Measurements from ENCODE around the gene MAN2A2. TPM values are rescaled to one million over a fixed set of nuclear protein-coding genes. Genes with fewer than 3 reads are reported as not detected.
"Not testable (repeated sequence)": the region's sequence is repeated elsewhere in the genome, so short reads cannot be mapped to it uniquely, and the experiment has no call there.

Gene MAN2A2
- polyA plus RNA-seq, 4 donors, result 41.1 to 64.7 (median 54.2) TPM

- no peak for DNase-seq (ENCODE audit: low read depth in 4 of 4, low spot score in 3 of 4)
Measured at GRCh38 chr15:90915216-90915807, 12.2 kb downstream of the MAN2A2 start.

DNA sequence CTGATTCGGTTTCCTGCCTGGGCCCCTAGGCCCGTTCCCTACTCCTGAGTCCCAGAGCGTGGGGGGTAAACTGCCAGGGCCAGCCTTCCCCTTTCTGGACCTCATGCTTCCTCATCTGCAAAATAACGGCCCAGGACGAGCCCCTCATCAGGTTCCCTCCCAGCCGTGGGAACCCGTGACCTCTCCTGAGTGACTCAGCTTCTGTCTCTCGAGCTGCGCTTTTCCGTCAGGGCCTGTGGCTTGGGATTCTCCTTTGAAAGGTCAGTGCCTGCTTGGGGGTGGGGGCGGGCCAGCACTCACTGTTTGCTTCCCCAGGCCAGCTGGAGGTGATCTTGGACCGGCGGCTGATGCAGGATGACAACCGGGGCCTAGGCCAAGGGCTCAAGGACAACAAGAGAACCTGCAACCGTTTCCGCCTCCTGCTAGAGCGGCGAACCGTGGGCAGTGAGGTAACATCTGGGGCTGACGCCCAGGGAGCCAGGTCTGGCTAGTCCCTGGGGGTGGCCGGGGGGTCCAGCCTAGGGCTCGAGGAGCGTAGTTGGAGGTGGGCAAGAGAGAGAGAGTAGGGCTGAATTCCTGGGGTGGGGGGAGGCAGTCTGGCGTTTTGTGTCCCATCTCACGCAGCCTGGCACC is 12.8 kb downstream of the MAN2A2 start:
- no peak for DNase-seq (ENCODE audit: low read depth in 4 of 4, low spot score in 3 of 4)

DNA sequence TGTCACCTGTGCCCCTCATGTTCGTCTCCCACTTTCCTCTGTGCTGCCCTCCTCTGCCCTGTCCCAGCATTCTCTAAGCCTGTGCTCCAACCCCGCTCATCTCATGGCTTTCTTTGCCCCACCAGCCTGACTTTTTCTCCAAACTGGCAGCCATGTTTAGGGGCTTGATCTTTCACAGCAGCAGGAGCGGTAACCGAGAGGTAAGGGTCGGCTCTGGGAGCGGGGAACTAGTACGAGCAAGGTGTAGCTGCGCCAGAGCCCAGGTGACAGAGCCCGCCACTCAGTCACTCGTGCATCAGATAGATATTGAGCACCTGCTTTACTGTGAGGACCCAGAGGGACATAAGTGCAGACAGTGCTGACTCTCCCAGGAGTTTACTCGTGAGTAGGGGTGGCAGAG is 13.4 kb downstream of the MAN2A2 start:
- DNase-seq (ENCODE audit: low read depth in 4 of 4, low spot score in 3 of 4), result no peak

GRCh38 chr15:90917569-90917968 is 14.5 kb downstream of the MAN2A2 start:
- DNase-seq (ENCODE audit: low read depth in 4 of 4, low spot score in 3 of 4), result no peak

- DNase-seq (ENCODE audit: low read depth in 4 of 4, low spot score in 3 of 4), result no peak
Measured at GRCh38 chr15:90918034-90918788, 15.1 kb downstream of the MAN2A2 start.

DNA sequence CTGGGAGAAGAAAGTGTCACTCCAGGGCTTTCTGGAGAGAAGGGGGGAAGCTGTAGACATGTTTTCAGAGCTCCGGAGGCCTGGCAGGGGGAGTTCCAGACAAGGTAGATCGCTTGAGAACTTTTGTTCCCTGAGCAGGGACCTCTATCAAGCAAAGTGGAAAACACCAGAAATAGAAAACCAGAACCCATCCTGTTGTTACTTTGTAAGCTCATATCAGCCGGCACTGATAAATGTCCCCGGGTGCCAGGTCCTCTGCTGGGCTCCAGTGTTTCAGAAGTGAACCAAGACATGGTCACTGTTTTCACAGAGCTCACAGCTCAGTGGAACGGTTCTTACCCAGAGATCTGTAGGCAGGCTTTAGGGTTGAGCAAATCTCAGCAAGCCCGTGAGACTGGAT is 15.7 kb downstream of the MAN2A2 start:
- no peak for DNase-seq (ENCODE audit: low read depth in 4 of 4, low spot score in 3 of 4)

DNA sequence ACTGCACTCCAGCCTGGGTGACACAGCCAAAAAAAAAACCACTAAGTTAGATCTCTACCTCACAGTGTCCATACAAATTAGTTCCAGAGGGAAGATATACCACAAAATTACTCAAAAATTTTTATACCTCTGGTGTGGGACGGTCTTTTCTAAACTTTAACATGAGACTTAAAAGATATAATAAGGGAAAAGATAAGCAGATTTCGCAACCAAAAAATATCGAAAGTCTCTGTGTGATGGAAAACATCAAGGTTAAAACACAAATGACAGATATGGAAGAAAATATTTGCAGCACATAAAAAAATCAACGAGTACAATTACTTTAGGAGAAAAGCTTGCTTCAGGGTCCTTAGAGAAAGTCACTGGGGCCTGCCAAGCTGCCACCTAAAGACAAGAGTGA is 18.8 kb downstream of the MAN2A2 start:
- DNase-seq (ENCODE audit: low read depth in 4 of 4, low spot score in 3 of 4), result no peak

DNA sequence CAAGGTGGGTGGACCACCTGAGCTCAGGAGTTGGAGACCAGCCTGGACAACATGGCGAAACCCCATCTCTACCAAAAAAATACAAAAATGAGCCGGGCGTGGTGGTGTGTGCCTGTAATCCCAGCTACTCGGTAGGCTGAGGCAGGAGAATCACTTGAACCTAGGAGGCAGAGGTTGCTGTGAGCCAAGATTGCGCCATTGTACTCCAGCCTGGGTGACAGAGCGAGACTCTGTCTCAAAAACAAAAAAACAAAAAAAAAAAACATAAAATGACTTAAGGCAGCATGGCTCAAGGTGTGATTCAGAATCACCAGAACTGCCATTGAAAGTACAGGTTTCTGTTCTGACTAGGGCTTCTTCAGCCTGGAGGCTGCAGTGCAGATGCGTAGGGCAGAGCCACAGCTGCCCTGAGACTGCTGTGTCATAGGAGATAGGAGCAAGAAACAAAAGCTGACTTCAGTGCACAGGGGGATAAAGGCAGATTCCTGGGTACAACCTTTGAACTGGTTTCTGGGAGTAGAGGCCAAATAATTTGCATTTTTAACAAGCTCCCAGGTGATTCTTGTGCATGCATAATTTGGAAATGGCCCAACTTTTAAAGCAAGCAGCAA is 19.7 kb downstream of the MAN2A2 start:
- DNase-seq (ENCODE audit: low read depth in 4 of 4, low spot score in 3 of 4), result not testable (repeated sequence)

DNA sequence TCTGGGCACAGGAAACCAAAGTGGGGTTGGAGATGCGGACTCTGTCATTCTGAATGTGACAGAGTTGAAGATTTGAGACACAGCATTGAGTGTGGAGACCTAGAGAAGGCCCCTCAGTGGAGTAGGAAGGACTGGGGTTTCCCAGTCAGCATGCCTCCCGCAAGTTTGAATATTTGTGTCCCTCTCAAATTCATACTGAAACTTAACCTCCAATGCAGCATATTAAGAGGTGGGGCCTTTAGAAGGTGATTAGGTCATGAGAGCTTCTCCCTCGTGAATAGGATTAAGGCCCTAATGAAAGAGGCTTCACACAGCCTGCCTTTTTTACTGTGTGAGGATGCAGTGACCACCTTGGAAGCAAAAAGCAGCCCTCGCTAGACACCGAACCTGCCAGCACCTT is 21.3 kb downstream of the MAN2A2 start:
- no peak for DNase-seq (ENCODE audit: low read depth in 4 of 4, low spot score in 3 of 4)

- DNase-seq (ENCODE audit: low read depth in 4 of 4, low spot score in 3 of 4), result not testable (repeated sequence)
Measured at GRCh38 chr15:90926766-90927165, 23.7 kb downstream of the MAN2A2 start.

GRCh38 chr15:90928106-90928505 is 25.0 kb downstream of the MAN2A2 start:
- DNase-seq (ENCODE audit: low read depth in 4 of 4, low spot score in 3 of 4), result not testable (repeated sequence)

DNA sequence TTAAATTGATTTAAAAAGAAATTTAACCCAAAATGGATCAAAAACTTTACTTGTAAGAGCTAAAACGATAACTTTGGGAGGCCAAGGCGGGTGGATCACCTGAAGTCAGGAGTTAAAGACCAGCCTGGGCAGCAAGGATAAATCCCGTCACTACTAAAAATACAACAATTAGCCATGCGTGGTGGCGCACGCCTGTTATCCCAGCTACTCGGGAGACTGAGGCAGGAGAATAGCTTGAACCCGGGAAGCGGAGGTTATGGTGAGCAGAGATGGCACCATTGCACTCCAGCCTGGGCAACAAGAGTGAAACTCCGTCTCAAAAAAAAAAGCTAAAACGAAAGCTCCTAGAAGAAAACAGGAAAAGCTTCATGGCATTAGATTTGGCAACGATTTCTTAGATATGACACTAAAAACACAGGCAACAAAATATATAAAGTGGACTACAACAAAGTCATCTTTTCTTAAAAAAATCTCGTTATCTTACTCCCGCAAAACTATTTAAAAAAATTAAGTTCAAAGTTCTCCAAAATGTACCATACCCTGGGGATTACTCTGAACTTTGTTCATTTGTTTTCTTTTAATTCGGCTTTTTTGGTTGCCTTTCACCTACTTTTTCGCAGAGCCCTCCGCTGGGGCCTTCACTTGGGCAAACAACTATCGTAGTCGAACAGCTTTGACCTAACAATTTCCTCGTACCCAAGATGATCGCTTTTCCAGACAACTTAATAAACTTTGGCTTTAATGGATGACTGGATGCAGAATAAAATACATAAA is 26.3 kb downstream of the MAN2A2 start:
- no peak for DNase-seq (ENCODE audit: low read depth in 4 of 4, low spot score in 3 of 4)

GRCh38 chr15:90930861-90931574 is 27.9 kb downstream of the MAN2A2 start:
- no peak for DNase-seq (ENCODE audit: low read depth in 4 of 4, low spot score in 3 of 4)

DNA sequence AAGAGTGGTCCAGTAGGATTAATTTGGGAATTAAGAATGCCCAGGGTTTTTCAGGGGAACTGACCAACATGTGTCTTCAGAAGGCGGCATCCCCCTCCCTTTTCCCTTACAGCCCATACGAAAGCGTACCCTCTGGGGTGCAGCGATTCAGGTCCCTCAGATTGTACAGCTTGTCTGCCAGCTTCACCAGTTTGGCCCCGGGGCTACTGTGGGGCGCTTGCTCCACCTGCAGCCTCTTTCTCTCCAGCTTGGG is 28.4 kb downstream of the MAN2A2 start:
- no peak for DNase-seq (ENCODE audit: low read depth in 4 of 4, low spot score in 3 of 4)

GRCh38 chr15:90931828-90932659 is 28.9 kb downstream of the MAN2A2 start, which contains the start of gene HDDC3:
Gene HDDC3 (minus strand): TSS chr15:90932549. CDS start chr15:90932540, 9 bp downstream.
- DNase-seq (ENCODE audit: low read depth in 4 of 4, low spot score in 3 of 4), result peak; percentile 50 to 73 (median 71)

DNA sequence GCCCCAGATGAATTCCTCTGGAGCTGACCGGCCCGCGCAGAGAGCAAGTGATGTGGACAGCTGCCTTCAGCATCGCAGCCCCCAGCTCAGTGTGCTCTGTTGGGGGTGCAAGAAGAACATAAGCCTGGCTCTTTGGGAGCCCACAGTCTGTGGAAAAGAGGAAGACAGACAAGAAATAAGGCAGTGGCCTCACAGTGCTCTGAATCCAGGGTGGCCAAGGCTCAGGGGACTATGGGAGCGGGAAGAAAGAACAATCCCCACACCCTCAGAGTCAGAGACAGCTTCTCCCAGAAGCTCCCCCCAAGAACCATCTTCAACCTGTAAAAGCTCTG is 29.5 kb downstream of the MAN2A2 start:
- no peak for DNase-seq (ENCODE audit: low read depth in 4 of 4, low spot score in 3 of 4)

GRCh38 chr15:90933301-90933700 is 30.2 kb downstream of the MAN2A2 start:
- DNase-seq (ENCODE audit: low read depth in 4 of 4, low spot score in 3 of 4), result no peak

GRCh38 chr15:90934256-90934948 is 31.3 kb downstream of the MAN2A2 start:
- DNase-seq (ENCODE audit: low read depth in 4 of 4, low spot score in 3 of 4), result peak in 3 of 4 donors; percentile 64 to 70 (median 66)
